GM19025 (cell line): ENCODE measurements around the gene UBE4A.

Source experiments
- ATAC-seq: cut with Tn5 transposase; IDR thresholded peaks from one replicate; pipeline ENCODE4 v1.9.1; 2021; ENCODE audit warnings: mild to moderate bottlenecking, low read depth, moderate library complexity; ENCODE audit not compliant: unreplicated experiment

The UBE4A gene

DNA sequence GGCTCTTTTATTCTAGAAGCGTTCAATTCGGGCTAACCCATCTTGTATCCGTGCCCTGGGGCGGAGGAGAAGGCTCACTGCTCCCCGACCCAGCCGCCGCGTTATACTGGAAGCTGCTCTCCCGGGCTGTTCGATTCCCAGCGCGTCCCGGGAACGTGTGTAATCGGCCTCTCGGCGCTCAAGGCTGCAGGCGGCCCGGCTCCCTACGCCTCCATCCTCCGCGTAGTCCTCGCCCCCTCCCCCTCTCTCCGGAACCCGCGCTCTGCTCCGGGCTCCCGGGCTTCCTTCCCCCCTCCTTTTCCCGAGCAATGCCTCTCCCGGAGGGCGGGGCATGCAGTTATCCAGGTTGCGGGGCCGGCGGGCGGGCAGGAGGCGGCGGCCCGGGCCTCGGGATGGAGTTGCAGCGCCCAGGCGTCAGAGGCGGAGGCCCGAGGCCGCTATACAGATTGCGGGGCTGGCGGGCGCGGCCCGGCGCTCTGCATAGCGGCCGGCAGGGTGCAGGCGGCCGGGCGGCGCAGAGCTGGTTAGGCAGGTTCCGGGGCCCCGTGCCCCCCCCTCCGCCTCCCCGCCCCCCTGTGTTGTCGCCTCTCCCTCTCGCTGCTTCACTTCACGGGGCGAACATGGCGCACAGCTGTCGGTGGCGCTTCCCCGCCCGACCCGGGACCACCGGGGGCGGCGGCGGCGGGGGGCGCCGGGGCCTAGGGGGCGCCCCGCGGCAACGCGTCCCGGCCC is 76.7 kb downstream of the UBE4A start, which contains the start of gene KMT2A:
Gene KMT2A (plus strand): TSS at position 600 of the 732 bp plus-strand sequence. CDS start 21 bp downstream, at position 621.
- peak; percentile 47 for ATAC-seq

DNA sequence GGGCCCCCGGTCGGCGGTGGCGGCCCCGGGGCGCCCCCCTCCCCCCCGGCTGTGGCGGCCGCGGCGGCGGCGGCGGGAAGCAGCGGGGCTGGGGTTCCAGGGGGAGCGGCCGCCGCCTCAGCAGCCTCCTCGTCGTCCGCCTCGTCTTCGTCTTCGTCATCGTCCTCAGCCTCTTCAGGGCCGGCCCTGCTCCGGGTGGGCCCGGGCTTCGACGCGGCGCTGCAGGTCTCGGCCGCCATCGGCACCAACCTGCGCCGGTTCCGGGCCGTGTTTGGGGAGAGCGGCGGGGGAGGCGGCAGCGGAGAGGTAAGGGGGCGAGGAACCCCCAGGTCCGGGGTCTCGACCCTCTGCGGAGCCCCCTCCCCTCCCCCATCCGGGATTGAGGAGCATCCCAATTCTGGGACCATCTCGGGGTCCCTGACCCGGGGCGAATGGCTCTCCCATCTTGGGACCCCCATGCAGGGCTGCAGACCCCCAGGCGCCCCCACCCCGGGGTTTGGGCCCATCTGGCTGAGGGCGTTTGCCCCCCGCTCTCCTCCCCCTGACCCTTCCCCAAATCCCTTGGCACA is 77.3 kb downstream of the UBE4A start:
- peak; percentile 6 for ATAC-seq

DNA sequence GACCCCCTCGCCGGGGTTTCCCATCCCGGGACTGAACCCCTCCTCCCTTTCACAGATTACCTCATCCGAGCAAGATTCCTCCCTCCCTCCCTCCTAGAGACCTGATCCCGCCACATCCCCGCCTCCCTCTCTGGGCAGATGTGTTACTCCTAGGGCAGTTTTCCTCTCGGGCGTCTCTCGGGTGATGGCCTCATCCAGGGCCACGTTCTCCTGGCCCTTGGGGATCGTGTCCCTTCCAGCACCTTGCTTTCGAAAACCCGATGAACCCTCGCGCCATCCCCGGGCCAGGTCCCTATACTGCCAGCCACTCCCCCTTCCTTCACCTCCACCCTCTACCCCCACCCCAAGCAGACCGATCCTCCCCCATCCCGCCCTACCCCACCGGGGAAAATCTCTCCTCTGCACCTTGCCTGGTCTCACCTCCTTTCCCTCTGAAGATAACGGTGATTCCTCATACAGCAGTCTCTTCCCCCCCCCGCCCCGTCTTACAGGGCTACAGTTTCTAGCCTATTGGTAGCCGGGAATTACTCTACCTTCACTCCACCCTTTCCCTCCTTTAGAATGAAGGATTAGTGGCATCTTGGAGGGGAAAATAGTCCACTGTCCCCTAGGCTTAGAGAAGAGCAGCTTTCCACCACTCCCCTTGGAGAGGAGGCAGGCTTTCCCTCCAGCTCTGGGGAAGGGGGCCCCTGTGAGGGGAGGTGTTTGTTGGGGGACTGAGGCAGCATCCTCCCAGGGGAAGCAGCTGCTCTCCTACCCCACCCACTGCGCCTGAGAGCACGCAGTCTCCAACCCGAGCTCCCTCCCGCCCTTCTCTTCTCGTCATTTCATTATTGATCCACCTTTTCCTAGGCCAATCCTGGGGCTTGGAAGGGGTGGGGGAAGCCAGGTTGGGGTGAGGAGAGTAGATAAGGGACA is 78.1 kb downstream of the UBE4A start:
- no peak for ATAC-seq

DNA sequence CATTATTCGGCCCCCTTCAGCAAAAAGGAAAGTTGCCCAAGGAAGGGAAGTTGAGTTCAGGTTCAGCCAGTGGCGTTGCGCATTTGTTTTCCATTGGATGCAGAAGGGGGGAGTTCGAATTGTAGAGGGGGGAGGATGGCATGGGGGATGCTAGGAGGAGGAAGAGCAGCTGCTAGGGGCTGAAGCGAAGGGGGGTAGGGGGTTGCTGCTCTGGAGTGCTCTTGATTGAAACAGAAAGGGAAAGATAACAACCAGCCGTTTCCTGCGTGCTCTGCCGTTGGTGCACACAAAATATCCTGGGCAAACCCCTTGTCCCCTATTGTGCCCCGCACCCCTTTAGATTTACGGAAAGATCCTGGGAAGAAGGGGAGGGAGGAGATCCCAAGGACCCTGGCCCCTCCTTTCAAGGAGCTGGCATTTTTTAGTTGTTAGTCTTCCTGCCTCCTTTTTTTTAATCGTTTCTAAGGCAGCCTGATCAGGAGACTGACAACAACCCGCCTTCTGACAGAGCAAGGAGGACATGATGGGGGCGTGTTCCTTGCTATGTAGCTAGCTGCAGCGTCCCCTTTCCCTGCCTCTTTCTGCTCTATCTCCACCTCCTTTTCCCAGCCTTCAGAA is 79.0 kb downstream of the UBE4A start:
- no peak for ATAC-seq

DNA sequence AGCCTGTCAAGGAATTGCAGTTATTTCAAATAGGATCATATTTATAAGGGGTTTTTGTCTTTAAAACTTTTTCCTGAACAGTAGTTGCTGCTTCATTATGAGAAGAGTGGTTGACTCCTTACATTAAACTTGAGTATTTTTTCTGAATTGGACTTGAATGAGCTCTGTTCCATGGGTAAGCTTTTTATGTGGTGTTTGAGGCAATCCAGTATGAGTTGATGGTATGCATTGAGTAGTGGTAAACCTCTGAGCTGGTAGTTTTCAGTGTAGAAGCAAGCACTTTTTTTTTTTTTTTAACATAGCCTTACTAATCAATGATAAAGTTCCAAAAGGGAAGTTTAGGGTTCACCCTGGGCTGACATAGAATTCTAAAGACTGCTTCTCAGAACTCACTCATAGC is 80.2 kb downstream of the UBE4A start:
- no peak for ATAC-seq

DNA sequence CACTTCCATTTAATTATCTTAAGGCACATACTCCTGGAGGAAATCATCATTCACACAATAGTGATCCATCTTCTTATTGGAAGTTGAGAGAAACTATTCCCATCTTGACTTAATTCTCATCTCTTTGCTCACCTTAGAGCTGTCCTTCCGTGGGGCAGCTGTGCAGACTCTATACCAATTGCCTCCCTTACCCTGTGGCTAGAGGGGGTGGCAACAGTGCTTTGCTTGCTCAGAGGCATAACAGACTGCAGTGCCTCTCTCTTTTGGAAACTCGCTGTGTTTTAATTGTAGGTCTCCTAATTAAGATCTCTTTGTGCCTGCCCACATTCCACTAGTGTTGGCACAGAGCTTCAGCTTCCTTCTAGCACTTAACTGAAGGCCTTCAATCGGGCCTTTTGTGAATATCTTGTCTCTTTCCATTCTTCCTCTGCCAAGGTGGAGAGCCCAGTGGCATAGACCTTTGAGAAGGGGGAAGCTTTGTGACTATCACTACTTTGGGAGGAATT is 82.4 kb downstream of the UBE4A start:
- ATAC-seq: no peak

DNA sequence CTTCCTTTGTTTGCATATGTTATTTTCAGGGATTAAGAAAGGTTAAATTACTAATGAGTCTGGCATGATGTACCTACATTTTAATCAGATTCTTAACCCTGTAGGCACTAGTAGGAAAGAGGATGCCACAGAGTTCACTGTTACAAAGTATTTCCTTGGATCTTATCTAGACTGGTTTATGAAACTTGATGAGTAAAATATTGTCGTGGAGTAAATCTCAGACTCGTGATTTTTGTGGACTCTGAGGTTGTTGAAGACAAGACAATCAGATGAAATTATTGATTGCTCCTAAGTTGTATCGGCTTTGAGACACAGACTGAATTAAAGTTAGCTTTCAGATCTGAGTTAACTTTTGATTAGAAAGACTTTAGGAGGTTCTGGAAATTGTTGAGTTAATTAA is 82.9 kb downstream of the UBE4A start:
- ATAC-seq: no peak

DNA sequence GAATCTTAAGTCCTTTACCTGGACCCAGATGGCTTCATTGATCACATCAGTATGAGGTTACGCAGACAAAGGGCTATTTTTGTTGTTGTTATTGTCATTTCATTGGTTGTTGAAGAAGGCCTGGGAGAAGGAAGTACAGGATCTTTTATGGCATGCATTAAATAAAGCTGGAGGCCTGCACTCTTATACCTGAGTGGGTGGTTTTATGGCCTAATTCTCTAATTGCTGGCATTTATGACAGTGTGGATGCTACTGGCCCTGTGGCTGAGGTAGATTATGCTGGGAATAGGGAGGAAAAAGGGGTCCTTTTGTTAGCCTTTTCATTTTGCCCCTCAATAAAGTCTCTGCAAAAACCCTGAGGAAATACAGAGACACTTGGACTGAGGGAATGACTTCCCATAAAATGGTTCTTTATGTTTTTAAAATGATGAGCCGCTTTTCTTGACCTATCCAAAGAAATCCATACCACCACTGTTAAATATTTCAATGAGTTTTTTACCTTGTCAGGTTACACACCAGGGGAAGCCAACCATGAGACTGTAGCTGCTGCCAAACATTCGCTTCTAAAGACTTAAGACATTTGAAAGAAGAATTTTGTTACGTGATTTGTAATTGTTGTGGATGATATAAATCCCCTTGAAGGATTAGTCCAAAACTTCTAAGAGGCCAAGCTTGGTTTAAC is 83.6 kb downstream of the UBE4A start:
- ATAC-seq: no peak

DNA sequence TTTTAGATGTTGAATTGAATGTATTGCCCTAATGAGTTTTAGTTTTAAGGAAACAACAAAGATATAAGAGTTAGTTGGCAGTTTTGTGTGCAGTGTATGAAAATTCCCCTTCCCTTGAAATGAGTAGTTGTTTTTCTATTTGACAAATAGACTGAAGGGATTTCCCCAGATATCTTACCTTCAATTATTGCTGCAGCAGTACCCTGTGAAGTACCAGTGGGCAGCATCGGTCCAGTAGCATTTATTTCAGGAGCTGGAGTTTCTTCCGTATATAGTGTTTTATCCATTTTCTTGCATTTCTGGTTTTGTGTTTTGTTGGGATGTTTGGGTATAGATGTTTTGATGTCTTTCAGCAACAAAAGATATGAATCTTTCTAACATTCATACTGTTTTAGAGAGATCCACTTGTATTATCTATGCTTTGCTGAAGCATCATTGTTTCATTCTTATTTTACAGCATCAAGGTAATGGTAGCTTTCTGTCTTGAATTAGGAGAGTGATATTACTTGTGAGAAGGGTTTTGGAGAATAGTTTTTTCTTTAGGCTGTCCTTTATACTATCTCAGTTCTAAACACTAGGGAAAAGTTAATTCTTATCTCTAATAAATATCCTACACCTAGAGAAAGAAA is 84.3 kb downstream of the UBE4A start:
- peak; percentile 39 for ATAC-seq

DNA sequence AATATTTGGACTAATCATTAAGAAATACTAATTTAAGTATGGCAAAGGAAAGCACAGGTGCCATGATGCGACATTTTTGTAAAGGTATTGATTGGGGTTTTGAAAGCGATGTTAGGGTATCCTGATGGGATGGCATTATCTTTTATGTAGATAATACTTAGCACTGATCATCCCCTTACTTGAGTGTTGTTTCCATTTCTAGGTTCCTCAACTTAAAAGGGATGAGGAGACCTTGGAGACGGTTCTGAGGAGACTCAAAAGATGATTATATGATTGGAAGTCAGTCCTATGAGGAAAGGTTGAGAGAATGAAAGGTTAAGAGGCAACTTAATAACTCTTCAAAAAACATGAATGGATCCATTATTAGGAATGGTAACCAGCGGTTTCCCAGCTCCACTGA is 88.0 kb downstream of the UBE4A start:
- ATAC-seq: no peak

DNA sequence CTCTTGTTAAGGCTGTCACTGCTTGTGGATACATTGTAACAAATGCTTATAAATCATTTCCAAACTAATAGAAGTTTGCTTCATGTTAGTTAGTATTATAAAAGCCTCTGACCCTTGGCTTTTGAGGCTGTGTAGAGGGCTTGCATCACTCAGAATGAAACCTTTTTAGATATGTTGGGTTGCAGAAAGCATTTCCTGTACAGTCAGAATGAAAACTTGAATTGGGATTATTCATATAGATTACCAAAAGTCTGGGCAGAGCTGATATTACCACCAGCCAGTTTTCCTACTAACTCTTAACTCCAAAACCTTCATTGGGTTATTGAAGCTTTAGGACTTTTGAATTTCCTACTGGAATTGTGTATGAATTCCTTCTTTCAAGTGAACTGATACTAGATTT is 88.9 kb downstream of the UBE4A start:
- peak; percentile 69 for ATAC-seq
